ENCODE results near the gene RASSF8.

The RASSF8 gene

GRCh38 chr12:25939606-25940005, 18.9 kb upstream of the RASSF8 start:
- Histone ChIP-seq H3K36me3 (ENCODE audit: control insufficient read depth in 1 of 2, insufficient read depth in 2 of 2, low read length in 2 of 2) (no peaks in the 10 kb centered on the region), H3K27ac (ENCODE audit: low read length) (no peak overlapping the region), H3K4me3 (ENCODE audit: low read depth in 1 of 2, low read length in 2 of 2) (no peak overlapping the region), H3K27me3 (ENCODE audit: low read depth, low read length) (no peaks in the 10 kb centered on the region), H3K9me3 (ENCODE audit: control insufficient read depth in 1 of 2, low read length in 2 of 2) (no peaks in the 10 kb centered on the region), H3K4me1 (ENCODE audit: control insufficient read depth in 1 of 2, insufficient read depth in 2 of 2, low read length in 2 of 2) (no peaks in the 10 kb centered on the region)

GRCh38 chr12:25940886-25941285, 17.6 kb upstream of the RASSF8 start:
- Histone ChIP-seq H3K4me3 (ENCODE audit: low read depth in 1 of 2, low read length in 2 of 2) (no peak overlapping the region), H3K9me3 (ENCODE audit: control insufficient read depth in 1 of 2, low read length in 2 of 2) (no peaks in the 10 kb centered on the region), H3K4me1 (ENCODE audit: control insufficient read depth in 1 of 2, insufficient read depth in 2 of 2, low read length in 2 of 2) (no peaks in the 10 kb centered on the region), H3K27ac (ENCODE audit: low read length) (no peak overlapping the region), H3K27me3 (ENCODE audit: low read depth, low read length) (no peaks in the 10 kb centered on the region), H3K36me3 (ENCODE audit: control insufficient read depth in 1 of 2, insufficient read depth in 2 of 2, low read length in 2 of 2) (no peaks in the 10 kb centered on the region)

- Histone ChIP-seq H3K27ac (ENCODE audit: low read length) (no peak overlapping the region), H3K9me3 (ENCODE audit: control insufficient read depth in 1 of 2, low read length in 2 of 2) (no peaks in the 10 kb centered on the region), H3K36me3 (ENCODE audit: control insufficient read depth in 1 of 2, insufficient read depth in 2 of 2, low read length in 2 of 2) (no peaks in the 10 kb centered on the region), H3K4me1 (ENCODE audit: control insufficient read depth in 1 of 2, insufficient read depth in 2 of 2, low read length in 2 of 2) (no peaks in the 10 kb centered on the region), H3K4me3 (ENCODE audit: low read depth in 1 of 2, low read length in 2 of 2) (no peak overlapping the region), H3K27me3 (ENCODE audit: low read depth, low read length) (no peaks in the 10 kb centered on the region)
Observed at GRCh38 chr12:25942709-25943108, 15.8 kb upstream of the RASSF8 start.

GRCh38 chr12:25943940-25944339, 14.5 kb upstream of the RASSF8 start:
- no peaks in the 10 kb centered on the region for H3K4me1 ChIP-seq (ENCODE audit: control insufficient read depth in 1 of 2, insufficient read depth in 2 of 2, low read length in 2 of 2)
- H3K36me3 ChIP-seq (ENCODE audit: control insufficient read depth in 1 of 2, insufficient read depth in 2 of 2, low read length in 2 of 2), result no peaks in the 10 kb centered on the region
- no peaks in the 10 kb centered on the region for H3K9me3 ChIP-seq (ENCODE audit: control insufficient read depth in 1 of 2, low read length in 2 of 2)
- no peaks in the 10 kb centered on the region for H3K27me3 ChIP-seq (ENCODE audit: low read depth, low read length)
- no peak overlapping the region for H3K27ac ChIP-seq (ENCODE audit: low read length)
- H3K4me3 ChIP-seq (ENCODE audit: low read depth in 1 of 2, low read length in 2 of 2), result no peak overlapping the region

GRCh38 chr12:25949343-25949742, 9.1 kb upstream of the RASSF8 start:
- Histone ChIP-seq H3K36me3 (ENCODE audit: control insufficient read depth in 1 of 2, insufficient read depth in 2 of 2, low read length in 2 of 2) (peaks cover 0 to 6% of the 10 kb centered on the region in 2 donors), H3K27ac (ENCODE audit: low read length) (no peak overlapping the region), H3K4me1 (ENCODE audit: control insufficient read depth in 1 of 2, insufficient read depth in 2 of 2, low read length in 2 of 2) (no peaks in the 10 kb centered on the region), H3K4me3 (ENCODE audit: low read depth in 1 of 2, low read length in 2 of 2) (no peak overlapping the region), H3K9me3 (ENCODE audit: control insufficient read depth in 1 of 2, low read length in 2 of 2) (no peaks in the 10 kb centered on the region), H3K27me3 (ENCODE audit: low read depth, low read length) (no peaks in the 10 kb centered on the region)

- Histone ChIP-seq H3K36me3 (ENCODE audit: control insufficient read depth in 1 of 2, insufficient read depth in 2 of 2, low read length in 2 of 2) (peaks cover 0 to 13% of the 10 kb centered on the region in 2 donors), H3K9me3 (ENCODE audit: control insufficient read depth in 1 of 2, low read length in 2 of 2) (no peaks in the 10 kb centered on the region), H3K27ac (ENCODE audit: low read length) (no peak overlapping the region), H3K4me3 (ENCODE audit: low read depth in 1 of 2, low read length in 2 of 2) (no peak overlapping the region), H3K4me1 (ENCODE audit: control insufficient read depth in 1 of 2, insufficient read depth in 2 of 2, low read length in 2 of 2) (no peaks in the 10 kb centered on the region), H3K27me3 (ENCODE audit: low read depth, low read length) (no peaks in the 10 kb centered on the region)
Observed at GRCh38 chr12:25950329-25951115, 8.0 kb upstream of the RASSF8 start.

GRCh38 chr12:25957793-25958427, 572 bp upstream of the RASSF8 start:
- peak overlapping the region; percentile 85 for H3K27ac ChIP-seq (ENCODE audit: low read length)
- H3K4me1 ChIP-seq (ENCODE audit: control insufficient read depth in 1 of 2, insufficient read depth in 2 of 2, low read length in 2 of 2), result peaks cover 0 to 29% of the 10 kb centered on the region in 2 donors
- H3K9me3 ChIP-seq (ENCODE audit: control insufficient read depth in 1 of 2, low read length in 2 of 2), result no peaks in the 10 kb centered on the region
- H3K36me3 ChIP-seq (ENCODE audit: control insufficient read depth in 1 of 2, insufficient read depth in 2 of 2, low read length in 2 of 2), result peaks cover 0 to 22% of the 10 kb centered on the region in 2 donors
- H3K4me3 ChIP-seq (ENCODE audit: low read depth in 1 of 2, low read length in 2 of 2), result peak overlapping the region; percentile 56 to 74
- H3K27me3 ChIP-seq (ENCODE audit: low read depth, low read length), result no peaks in the 10 kb centered on the region

GRCh38 chr12:25959071-25959961, 834 bp downstream of the RASSF8 start:
- peak overlapping the region; percentile 93 for H3K27ac ChIP-seq (ENCODE audit: low read length)
- H3K9me3 ChIP-seq (ENCODE audit: control insufficient read depth in 1 of 2, low read length in 2 of 2), result no peaks in the 10 kb centered on the region
- peak overlapping the region; percentile 82 to 84 for H3K4me3 ChIP-seq (ENCODE audit: low read depth in 1 of 2, low read length in 2 of 2)
- peaks cover 0 to 35% of the 10 kb centered on the region in 2 donors for H3K4me1 ChIP-seq (ENCODE audit: control insufficient read depth in 1 of 2, insufficient read depth in 2 of 2, low read length in 2 of 2)
- peaks cover 0 to 16% of the 10 kb centered on the region in 2 donors for H3K36me3 ChIP-seq (ENCODE audit: control insufficient read depth in 1 of 2, insufficient read depth in 2 of 2, low read length in 2 of 2)
- no peaks in the 10 kb centered on the region for H3K27me3 ChIP-seq (ENCODE audit: low read depth, low read length)

GRCh38 chr12:25960143-25960542, 1.7 kb downstream of the RASSF8 start:
- H3K4me3 ChIP-seq (ENCODE audit: low read depth in 1 of 2, low read length in 2 of 2), result peak overlapping the region; percentile 82 to 84
- H3K4me1 ChIP-seq (ENCODE audit: control insufficient read depth in 1 of 2, insufficient read depth in 2 of 2, low read length in 2 of 2), result peaks cover 0 to 35% of the 10 kb centered on the region in 2 donors
- peaks cover 0 to 13% of the 10 kb centered on the region in 2 donors for H3K36me3 ChIP-seq (ENCODE audit: control insufficient read depth in 1 of 2, insufficient read depth in 2 of 2, low read length in 2 of 2)
- no peaks in the 10 kb centered on the region for H3K9me3 ChIP-seq (ENCODE audit: control insufficient read depth in 1 of 2, low read length in 2 of 2)
- peak overlapping the region; percentile 93 for H3K27ac ChIP-seq (ENCODE audit: low read length)
- H3K27me3 ChIP-seq (ENCODE audit: low read depth, low read length), result no peaks in the 10 kb centered on the region

- Histone ChIP-seq H3K4me1 (ENCODE audit: control insufficient read depth in 1 of 2, insufficient read depth in 2 of 2, low read length in 2 of 2) (peaks cover 0 to 35% of the 10 kb centered on the region in 2 donors), H3K36me3 (ENCODE audit: control insufficient read depth in 1 of 2, insufficient read depth in 2 of 2, low read length in 2 of 2) (peaks cover 0 to 9% of the 10 kb centered on the region in 2 donors), H3K4me3 (ENCODE audit: low read depth in 1 of 2, low read length in 2 of 2) (peak overlapping the region; percentile 82 to 84), H3K9me3 (ENCODE audit: control insufficient read depth in 1 of 2, low read length in 2 of 2) (no peaks in the 10 kb centered on the region), H3K27me3 (ENCODE audit: low read depth, low read length) (no peaks in the 10 kb centered on the region), H3K27ac (ENCODE audit: low read length) (peak overlapping the region; percentile 93)
Observed at GRCh38 chr12:25960961-25961360, 2.5 kb downstream of the RASSF8 start.

GRCh38 chr12:25962932-25963525, 4.5 kb downstream of the RASSF8 start:
- no peaks in the 10 kb centered on the region for H3K27me3 ChIP-seq (ENCODE audit: low read depth, low read length)
- no peaks in the 10 kb centered on the region for H3K9me3 ChIP-seq (ENCODE audit: control insufficient read depth in 1 of 2, low read length in 2 of 2)
- H3K27ac ChIP-seq (ENCODE audit: low read length), result peak overlapping the region; percentile 10
- no peak overlapping the region for H3K4me3 ChIP-seq (ENCODE audit: low read depth in 1 of 2, low read length in 2 of 2)
- H3K4me1 ChIP-seq (ENCODE audit: control insufficient read depth in 1 of 2, insufficient read depth in 2 of 2, low read length in 2 of 2), result peaks cover 0 to 38% of the 10 kb centered on the region in 2 donors
- peaks cover 0 to 7% of the 10 kb centered on the region in 2 donors for H3K36me3 ChIP-seq (ENCODE audit: control insufficient read depth in 1 of 2, insufficient read depth in 2 of 2, low read length in 2 of 2)

All from muscle layer of duodenum (tissue), 2 donors.